HepG2 (cell line): ENCODE results near the gene ZDHHC11.
"Not testable (repeated sequence)": the region's sequence is repeated elsewhere in the genome, so short reads cannot be mapped to it uniquely, and the experiment has no call there.

ENCODE experiments used
- BRD4 ChIP-seq: sonication (generic); formaldehyde crosslinking; IDR thresholded peaks from 2 replicates; pipeline ENCODE4 v1.4.0; 2020; ENCODE audit warnings: missing genetic modification reagents
- CREB1 ChIP-seq, 2 experiments: fragments of 450-650 bp in 1 of 2; IDR thresholded peaks; 2 replicates each; pipeline ENCODE4 v1.6.1; 2016 to 2017; ENCODE audit warnings: control low read depth in 1 of 2, mild to moderate bottlenecking in 1 of 2, missing compliant biosample characterization in 1 of 2, missing genetic modification characterization in 1 of 2
- CTCF ChIP-seq: sonication (generic); formaldehyde crosslinking; IDR thresholded peaks from 2 replicates; pipeline ENCODE4 v1.5.0; 2020; ENCODE audit warnings: mild to moderate bottlenecking, missing genetic modification reagents, moderate library complexity
- FOXK2 ChIP-seq: fragments of 450-650 bp; IDR thresholded peaks from 2 replicates; pipeline ENCODE4 v1.6.1; 2016
- GABPA ChIP-seq, 2 experiments: IDR thresholded peaks; 2 replicates each; pipeline ENCODE4 v1.6.1; 2011 to 2016; ENCODE audit warnings: low read depth in 2 of 2, low read length in 1 of 2, missing biosample characterization in 1 of 2, missing genetic modification characterization in 1 of 2
- NBN ChIP-seq: fragments of 450-650 bp; conservative IDR thresholded peaks from 2 replicates; pipeline ENCODE4 v1.6.1; 2017
- NR0B2 ChIP-seq: sonication (generic); formaldehyde crosslinking; IDR thresholded peaks from 2 replicates; pipeline ENCODE4 v1.4.0; 2020; ENCODE audit warnings: mild to moderate bottlenecking, missing genetic modification reagents
- POLR2A ChIP-seq, 2 experiments: IDR thresholded peaks; 2 replicates each; pipeline ENCODE4 v1.6.1; 2011; ENCODE audit warnings: low read depth in 2 of 2, low read length in 2 of 2, mild to moderate bottlenecking in 1 of 2, moderate library complexity in 1 of 2; ENCODE audit not compliant: insufficient read depth in 1 of 2
- SIN3A ChIP-seq: IDR thresholded peaks from 2 replicates; pipeline ENCODE4 v1.6.1; 2011; ENCODE audit warnings: low read depth, mild to moderate bottlenecking, control low read depth, low read length, borderline replicate concordance
- ZBTB40 ChIP-seq, 2 experiments: fragments of 450-650 bp in 1 of 2; sonication (generic) in 1 of 2; formaldehyde crosslinking in 1 of 2; IDR thresholded peaks; 2 replicates each; pipeline versions ENCODE4 v1.6.1 to v1.8.0; 2016 to 2022; ENCODE audit warnings: antibody characterized with exemption in 1 of 2, mild to moderate bottlenecking in 1 of 2, missing genetic modification reagents in 1 of 2
- TF ChIP-seq, protein P1 (sequence below): sonication (generic); formaldehyde crosslinking; IDR thresholded peaks from 2 replicates; pipeline ENCODE4 v1.4.0; 2020; ENCODE audit warnings: missing genetic modification reagents, borderline replicate concordance

- not testable (repeated sequence) for TF ChIP-seq NBN; POLR2A (IDR thresholded peaks at IDR 0.05; ENCODE audit: insufficient read depth in 1 of 2, low read depth in 2 of 2, low read length in 2 of 2); SIN3A; CTCF; CREB1 (IDR thresholded peaks at IDR 0.05); CREB1 (CRISPR knock-in tag; IDR thresholded peaks at IDR 0.05); NR0B2 (CRISPR knock-in tag); FOXK2; ZBTB40 (IDR thresholded peaks at IDR 0.05); ZBTB40 (CRISPR knock-in tag; IDR thresholded peaks at IDR 0.05); BRD4; GABPA (IDR thresholded peaks at IDR 0.05; ENCODE audit: low read depth, low read length); GABPA (CRISPR knock-in tag; IDR thresholded peaks at IDR 0.05; ENCODE audit: low read depth)
- TF ChIP-seq, protein P1, sequence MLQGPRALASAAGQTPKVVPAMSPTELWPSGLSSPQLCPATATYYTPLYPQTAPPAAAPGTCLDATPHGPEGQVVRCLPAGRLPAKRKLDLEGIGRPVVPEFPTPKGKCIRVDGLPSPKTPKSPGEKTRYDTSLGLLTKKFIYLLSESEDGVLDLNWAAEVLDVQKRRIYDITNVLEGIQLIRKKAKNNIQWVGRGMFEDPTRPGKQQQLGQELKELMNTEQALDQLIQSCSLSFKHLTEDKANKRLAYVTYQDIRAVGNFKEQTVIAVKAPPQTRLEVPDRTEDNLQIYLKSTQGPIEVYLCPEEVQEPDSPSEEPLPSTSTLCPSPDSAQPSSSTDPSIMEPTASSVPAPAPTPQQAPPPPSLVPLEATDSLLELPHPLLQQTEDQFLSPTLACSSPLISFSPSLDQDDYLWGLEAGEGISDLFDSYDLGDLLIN: not testable (repeated sequence)
These were observed 66.8 kb downstream of the ZDHHC11 start for GRCh38 chr5:783881-784427.
